Measurements from ENCODE around the gene NRK.
A peak's percentile ranks its signal among the peaks of the same experiment; 100 is the strongest.

The NRK gene

DNA sequence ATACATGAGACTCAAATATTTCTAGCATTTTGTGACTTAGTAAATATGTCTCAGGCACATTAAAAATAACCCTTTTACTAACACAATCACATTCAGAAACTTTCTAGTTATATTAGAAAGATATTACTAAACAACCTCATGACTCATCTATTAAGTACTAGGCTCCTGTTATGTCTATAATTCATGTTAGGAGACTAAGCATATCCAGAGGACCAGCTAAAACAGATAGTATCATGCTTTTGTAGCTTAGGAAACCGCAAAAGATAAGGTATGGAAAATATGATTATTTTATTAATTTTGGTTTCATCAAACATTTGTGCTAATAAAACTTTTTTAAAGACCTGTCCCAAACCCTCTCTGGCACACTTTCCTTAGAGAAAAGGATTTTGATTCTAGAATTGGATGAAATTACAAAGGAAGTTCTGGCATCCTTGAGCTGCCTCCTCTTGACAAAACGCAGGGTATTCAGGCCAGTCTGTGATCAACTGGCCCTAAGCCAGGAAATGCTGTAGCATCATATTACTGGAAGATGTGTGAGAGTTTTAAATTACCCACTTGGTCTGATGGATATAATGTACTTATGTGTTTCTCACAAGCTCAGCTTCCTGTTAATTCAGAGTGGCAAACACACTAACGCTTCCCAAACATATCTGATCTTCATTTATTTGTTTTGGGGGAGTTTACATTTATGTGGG, 60.4 kb downstream of the NRK start:
- no peak overlapping the region for H3K4me3 ChIP-seq (ENCODE audit: low read depth, low read length)
- DNase-seq (ENCODE audit: low read depth): no peak
- TF ChIP-seq, protein P1, sequence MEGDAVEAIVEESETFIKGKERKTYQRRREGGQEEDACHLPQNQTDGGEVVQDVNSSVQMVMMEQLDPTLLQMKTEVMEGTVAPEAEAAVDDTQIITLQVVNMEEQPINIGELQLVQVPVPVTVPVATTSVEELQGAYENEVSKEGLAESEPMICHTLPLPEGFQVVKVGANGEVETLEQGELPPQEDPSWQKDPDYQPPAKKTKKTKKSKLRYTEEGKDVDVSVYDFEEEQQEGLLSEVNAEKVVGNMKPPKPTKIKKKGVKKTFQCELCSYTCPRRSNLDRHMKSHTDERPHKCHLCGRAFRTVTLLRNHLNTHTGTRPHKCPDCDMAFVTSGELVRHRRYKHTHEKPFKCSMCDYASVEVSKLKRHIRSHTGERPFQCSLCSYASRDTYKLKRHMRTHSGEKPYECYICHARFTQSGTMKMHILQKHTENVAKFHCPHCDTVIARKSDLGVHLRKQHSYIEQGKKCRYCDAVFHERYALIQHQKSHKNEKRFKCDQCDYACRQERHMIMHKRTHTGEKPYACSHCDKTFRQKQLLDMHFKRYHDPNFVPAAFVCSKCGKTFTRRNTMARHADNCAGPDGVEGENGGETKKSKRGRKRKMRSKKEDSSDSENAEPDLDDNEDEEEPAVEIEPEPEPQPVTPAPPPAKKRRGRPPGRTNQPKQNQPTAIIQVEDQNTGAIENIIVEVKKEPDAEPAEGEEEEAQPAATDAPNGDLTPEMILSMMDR (IDR thresholded peaks at IDR 0.05; ENCODE audit: control insufficient read depth, extremely low read depth, insufficient read depth): no peak

GRCh38 chrX:105894721-105895120, 72.4 kb downstream of the NRK start:
- TF ChIP-seq, protein P1 (IDR thresholded peaks at IDR 0.05; ENCODE audit: control insufficient read depth, extremely low read depth, insufficient read depth): no peak

DNA sequence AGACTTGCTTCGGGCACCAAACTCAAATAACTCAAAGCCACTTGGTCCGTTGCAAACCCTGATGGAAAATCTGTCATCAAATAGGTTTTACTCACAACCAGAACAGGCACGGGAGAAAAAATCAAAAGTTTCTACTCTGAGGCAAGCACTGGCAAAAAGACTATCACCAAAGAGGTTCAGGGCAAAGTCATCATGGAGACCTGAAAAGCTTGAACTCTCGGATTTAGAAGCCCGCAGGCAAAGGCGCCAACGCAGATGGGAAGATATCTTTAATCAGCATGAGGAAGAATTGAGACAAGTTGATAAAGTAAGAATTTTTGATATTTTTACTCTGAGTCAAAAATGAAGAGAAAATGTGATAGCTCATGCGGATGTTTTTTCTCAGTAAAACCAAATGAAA, 87.2 kb downstream of the NRK start:
- H3K4me3 ChIP-seq (ENCODE audit: low read depth, low read length): no peak overlapping the region
- DNase-seq (ENCODE audit: low read depth): no peak
- TF ChIP-seq, protein P1 (IDR thresholded peaks at IDR 0.05; ENCODE audit: control insufficient read depth, extremely low read depth, insufficient read depth): no peak

More at GRCh38 chrX:105894721-105895120, 72.4 kb downstream of the NRK start:
- DNase-seq (ENCODE audit: low read depth): no peak
- no peak overlapping the region for H3K4me3 ChIP-seq (ENCODE audit: low read depth, low read length)

DNA sequence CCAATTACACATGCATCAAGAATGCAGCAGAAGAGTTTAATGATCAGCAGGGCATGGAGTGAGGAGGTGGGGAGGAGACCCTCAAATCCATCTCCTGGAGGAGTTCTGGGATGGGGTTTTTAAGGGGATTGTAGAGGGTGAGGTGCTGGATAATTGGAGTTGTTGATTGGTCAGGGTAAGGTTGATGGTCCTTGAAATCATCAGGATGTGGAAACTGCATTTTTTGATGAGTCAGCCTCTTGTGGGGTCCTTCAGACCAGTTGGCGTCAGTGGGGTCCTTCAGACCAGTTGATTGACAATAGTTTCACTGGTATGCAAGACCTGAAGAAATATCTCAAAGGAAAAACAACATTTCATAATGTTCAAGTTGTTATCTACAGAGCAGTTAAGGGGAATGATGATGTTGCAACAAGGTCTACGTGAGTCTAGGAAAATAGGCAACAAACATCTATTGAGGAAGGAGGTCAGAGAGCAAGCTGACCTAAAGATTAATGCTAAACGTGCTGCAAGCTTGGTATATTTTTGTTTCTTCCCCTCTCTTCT, 88.3 kb downstream of the NRK start:
- H3K4me3 ChIP-seq (ENCODE audit: low read depth, low read length): no peak overlapping the region
- TF ChIP-seq, protein P1 (IDR thresholded peaks at IDR 0.05; ENCODE audit: control insufficient read depth, extremely low read depth, insufficient read depth): no peak
- DNase-seq (ENCODE audit: low read depth): no peak

GRCh38 chrX:105945266-105945665, 122.9 kb downstream of the NRK start:
- H3K4me3 ChIP-seq (ENCODE audit: low read depth, low read length): no peak overlapping the region
- peak; percentile 58 for DNase-seq (ENCODE audit: low read depth)
- TF ChIP-seq, protein P1 (IDR thresholded peaks at IDR 0.05; ENCODE audit: control insufficient read depth, extremely low read depth, insufficient read depth): no peak

GRCh38 chrX:105969487-105969886, 147.1 kb downstream of the NRK start:
- H3K4me3 ChIP-seq (ENCODE audit: low read depth, low read length): no peak overlapping the region
- DNase-seq (ENCODE audit: low read depth): no peak
- TF ChIP-seq, protein P1 (IDR thresholded peaks at IDR 0.05; ENCODE audit: control insufficient read depth, extremely low read depth, insufficient read depth): no peak

All from LNCaP clone FGC (cell line).